ENCODE measurements around the gene PLCL1.

Gene PLCL1

GRCh38 chr2:198052741-198053140, 248.3 kb downstream of the PLCL1 start:
- Histone ChIP-seq H3K36me3 (ENCODE audit: control insufficient read depth in 1 of 2, insufficient read depth in 2 of 2, low read length in 2 of 2) (no peaks in the 10 kb centered on the region), H3K27me3 (ENCODE audit: low read depth, low read length) (no peaks in the 10 kb centered on the region), H3K27ac (ENCODE audit: low read length) (no peak overlapping the region), H3K4me1 (ENCODE audit: control insufficient read depth in 1 of 2, insufficient read depth in 2 of 2, low read length in 2 of 2) (no peaks in the 10 kb centered on the region), H3K9me3 (ENCODE audit: control insufficient read depth in 1 of 2, low read length in 2 of 2) (no peaks in the 10 kb centered on the region), H3K4me3 (ENCODE audit: low read depth in 1 of 2, low read length in 2 of 2) (no peak overlapping the region)

GRCh38 chr2:198053148-198053547, 248.8 kb downstream of the PLCL1 start:
- no peaks in the 10 kb centered on the region for H3K4me1 ChIP-seq (ENCODE audit: control insufficient read depth in 1 of 2, insufficient read depth in 2 of 2, low read length in 2 of 2)
- H3K36me3 ChIP-seq (ENCODE audit: control insufficient read depth in 1 of 2, insufficient read depth in 2 of 2, low read length in 2 of 2), result no peaks in the 10 kb centered on the region
- H3K4me3 ChIP-seq (ENCODE audit: low read depth in 1 of 2, low read length in 2 of 2), result no peak overlapping the region
- H3K9me3 ChIP-seq (ENCODE audit: control insufficient read depth in 1 of 2, low read length in 2 of 2), result no peaks in the 10 kb centered on the region
- no peak overlapping the region for H3K27ac ChIP-seq (ENCODE audit: low read length)
- H3K27me3 ChIP-seq (ENCODE audit: low read depth, low read length), result no peaks in the 10 kb centered on the region

GRCh38 chr2:198053776-198054175, 249.4 kb downstream of the PLCL1 start:
- no peak overlapping the region for H3K27ac ChIP-seq (ENCODE audit: low read length)
- no peaks in the 10 kb centered on the region for H3K36me3 ChIP-seq (ENCODE audit: control insufficient read depth in 1 of 2, insufficient read depth in 2 of 2, low read length in 2 of 2)
- H3K4me3 ChIP-seq (ENCODE audit: low read depth in 1 of 2, low read length in 2 of 2), result no peak overlapping the region
- no peaks in the 10 kb centered on the region for H3K27me3 ChIP-seq (ENCODE audit: low read depth, low read length)
- no peaks in the 10 kb centered on the region for H3K4me1 ChIP-seq (ENCODE audit: control insufficient read depth in 1 of 2, insufficient read depth in 2 of 2, low read length in 2 of 2)
- no peaks in the 10 kb centered on the region for H3K9me3 ChIP-seq (ENCODE audit: control insufficient read depth in 1 of 2, low read length in 2 of 2)

DNA sequence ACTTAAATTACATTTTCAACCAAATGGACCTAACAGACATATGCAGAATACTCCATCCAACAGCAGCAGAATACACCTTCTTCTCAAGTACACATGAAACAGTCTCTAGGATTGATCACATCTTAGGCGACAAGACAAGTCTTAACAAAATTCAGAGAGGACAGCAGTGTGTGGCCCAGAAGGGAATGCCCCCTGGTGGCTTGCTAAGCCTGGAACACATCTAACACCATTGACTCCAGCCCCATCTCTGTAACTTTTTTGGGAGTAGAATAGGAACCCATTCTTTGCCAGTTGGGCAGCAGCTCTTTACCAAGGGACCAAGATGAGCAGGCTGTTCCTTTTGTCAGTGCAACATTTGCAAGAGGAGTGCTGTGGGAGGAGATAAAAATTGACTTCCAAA, 249.9 kb downstream of the PLCL1 start:
- no peaks in the 10 kb centered on the region for H3K4me1 ChIP-seq (ENCODE audit: control insufficient read depth in 1 of 2, insufficient read depth in 2 of 2, low read length in 2 of 2)
- H3K27me3 ChIP-seq (ENCODE audit: low read depth, low read length), result no peaks in the 10 kb centered on the region
- H3K27ac ChIP-seq (ENCODE audit: low read length), result no peak overlapping the region
- H3K4me3 ChIP-seq (ENCODE audit: low read depth in 1 of 2, low read length in 2 of 2), result no peak overlapping the region
- no peaks in the 10 kb centered on the region for H3K9me3 ChIP-seq (ENCODE audit: control insufficient read depth in 1 of 2, low read length in 2 of 2)
- H3K36me3 ChIP-seq (ENCODE audit: control insufficient read depth in 1 of 2, insufficient read depth in 2 of 2, low read length in 2 of 2), result no peaks in the 10 kb centered on the region

DNA sequence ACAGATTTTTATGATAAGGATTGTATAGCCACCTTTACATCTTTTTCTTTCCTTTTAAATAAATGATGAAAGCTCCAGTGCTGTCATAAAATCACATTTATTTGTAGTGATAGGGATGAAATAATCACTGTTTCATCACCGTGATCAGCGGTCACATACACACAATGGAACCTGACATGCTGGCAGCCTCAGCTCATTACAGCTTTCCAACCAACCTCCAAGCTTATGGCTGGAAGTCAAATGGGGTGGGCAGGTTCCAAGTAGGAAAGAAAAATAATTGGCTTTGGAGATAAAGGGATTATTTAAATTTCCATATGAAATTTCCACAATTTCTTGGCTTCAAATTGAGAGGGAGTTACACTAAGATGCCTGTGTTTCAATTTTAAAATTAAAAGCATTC, 251.3 kb downstream of the PLCL1 start:
- Histone ChIP-seq H3K27ac (ENCODE audit: low read length) (no peak overlapping the region), H3K27me3 (ENCODE audit: low read depth, low read length) (no peaks in the 10 kb centered on the region), H3K9me3 (ENCODE audit: control insufficient read depth in 1 of 2, low read length in 2 of 2) (no peaks in the 10 kb centered on the region), H3K4me1 (ENCODE audit: control insufficient read depth in 1 of 2, insufficient read depth in 2 of 2, low read length in 2 of 2) (no peaks in the 10 kb centered on the region), H3K36me3 (ENCODE audit: control insufficient read depth in 1 of 2, insufficient read depth in 2 of 2, low read length in 2 of 2) (no peaks in the 10 kb centered on the region), H3K4me3 (ENCODE audit: low read depth in 1 of 2, low read length in 2 of 2) (no peak overlapping the region)

- Histone ChIP-seq H3K27ac (ENCODE audit: low read length) (no peak overlapping the region), H3K9me3 (ENCODE audit: control insufficient read depth in 1 of 2, low read length in 2 of 2) (no peaks in the 10 kb centered on the region)
Observed at GRCh38 chr2:198056836-198057235, 252.4 kb downstream of the PLCL1 start.

DNA sequence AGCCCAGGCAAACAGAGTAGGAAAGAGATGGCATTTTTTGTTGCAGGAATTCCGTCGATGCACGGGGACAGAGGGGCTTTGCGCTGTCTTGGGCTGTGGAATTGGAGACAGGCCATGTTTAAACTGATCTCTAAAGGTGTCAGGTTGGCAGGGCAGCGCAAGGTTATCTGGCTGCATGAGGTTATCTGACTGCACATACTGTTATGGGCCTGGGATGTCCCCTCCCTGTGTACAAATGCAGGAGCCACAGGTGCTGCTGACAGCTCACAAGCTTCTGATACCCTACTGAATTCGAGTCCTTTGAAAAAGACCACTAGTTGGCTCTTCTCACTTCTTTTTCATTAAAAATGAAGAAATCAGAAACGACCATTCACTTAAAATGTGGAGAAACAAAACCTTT, 255.4 kb downstream of the PLCL1 start:
- Histone ChIP-seq H3K36me3 (ENCODE audit: control insufficient read depth in 1 of 2, insufficient read depth in 2 of 2, low read length in 2 of 2) (no peaks in the 10 kb centered on the region), H3K27ac (ENCODE audit: low read length) (no peak overlapping the region), H3K9me3 (ENCODE audit: control insufficient read depth in 1 of 2, low read length in 2 of 2) (no peaks in the 10 kb centered on the region), H3K4me1 (ENCODE audit: control insufficient read depth in 1 of 2, insufficient read depth in 2 of 2, low read length in 2 of 2) (peaks cover 0 to 9% of the 10 kb centered on the region in 2 donors), H3K4me3 (ENCODE audit: low read depth in 1 of 2, low read length in 2 of 2) (no peak overlapping the region), H3K27me3 (ENCODE audit: low read depth, low read length) (no peaks in the 10 kb centered on the region)

More at GRCh38 chr2:198056836-198057235, 252.4 kb downstream of the PLCL1 start:
- H3K27me3 ChIP-seq (ENCODE audit: low read depth, low read length), result no peaks in the 10 kb centered on the region
- H3K4me3 ChIP-seq (ENCODE audit: low read depth in 1 of 2, low read length in 2 of 2), result no peak overlapping the region
- H3K36me3 ChIP-seq (ENCODE audit: control insufficient read depth in 1 of 2, insufficient read depth in 2 of 2, low read length in 2 of 2), result no peaks in the 10 kb centered on the region
- H3K4me1 ChIP-seq (ENCODE audit: control insufficient read depth in 1 of 2, insufficient read depth in 2 of 2, low read length in 2 of 2), result no peaks in the 10 kb centered on the region

- H3K9me3 ChIP-seq (ENCODE audit: control insufficient read depth in 1 of 2, low read length in 2 of 2), result no peaks in the 10 kb centered on the region
- no peaks in the 10 kb centered on the region for H3K36me3 ChIP-seq (ENCODE audit: control insufficient read depth in 1 of 2, insufficient read depth in 2 of 2, low read length in 2 of 2)
- H3K4me1 ChIP-seq (ENCODE audit: control insufficient read depth in 1 of 2, insufficient read depth in 2 of 2, low read length in 2 of 2), result peaks cover 0 to 9% of the 10 kb centered on the region in 2 donors
- H3K27me3 ChIP-seq (ENCODE audit: low read depth, low read length), result no peaks in the 10 kb centered on the region
- no peak overlapping the region for H3K4me3 ChIP-seq (ENCODE audit: low read depth in 1 of 2, low read length in 2 of 2)
- H3K27ac ChIP-seq (ENCODE audit: low read length), result no peak overlapping the region
Observed at GRCh38 chr2:198060277-198060676, 255.9 kb downstream of the PLCL1 start.

DNA sequence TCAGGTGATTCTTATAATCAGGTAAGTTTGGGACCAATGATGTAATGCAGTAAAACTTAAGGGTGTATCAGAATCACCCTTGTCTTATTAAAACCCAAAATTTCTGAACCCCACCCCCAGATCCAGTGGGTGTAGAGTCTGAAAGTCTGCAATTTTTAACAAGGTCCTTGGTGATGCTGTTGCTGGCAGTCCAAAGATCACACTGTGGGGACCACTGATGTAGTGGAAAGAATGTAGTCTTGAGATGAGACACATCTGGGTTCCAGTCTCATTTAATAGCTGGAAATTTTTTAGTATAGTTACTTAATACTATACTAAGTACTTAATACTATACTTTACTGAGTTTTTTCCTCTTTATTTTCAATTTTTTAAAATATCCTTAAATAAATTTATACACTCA, 258.4 kb downstream of the PLCL1 start:
- H3K4me3 ChIP-seq (ENCODE audit: low read depth in 1 of 2, low read length in 2 of 2), result no peak overlapping the region
- no peaks in the 10 kb centered on the region for H3K27me3 ChIP-seq (ENCODE audit: low read depth, low read length)
- H3K36me3 ChIP-seq (ENCODE audit: control insufficient read depth in 1 of 2, insufficient read depth in 2 of 2, low read length in 2 of 2), result no peaks in the 10 kb centered on the region
- H3K27ac ChIP-seq (ENCODE audit: low read length), result no peak overlapping the region
- peaks cover 0 to 9% of the 10 kb centered on the region in 2 donors for H3K4me1 ChIP-seq (ENCODE audit: control insufficient read depth in 1 of 2, insufficient read depth in 2 of 2, low read length in 2 of 2)
- H3K9me3 ChIP-seq (ENCODE audit: control insufficient read depth in 1 of 2, low read length in 2 of 2), result no peaks in the 10 kb centered on the region

GRCh38 chr2:198063242-198063641, 258.8 kb downstream of the PLCL1 start:
- Histone ChIP-seq H3K36me3 (ENCODE audit: control insufficient read depth in 1 of 2, insufficient read depth in 2 of 2, low read length in 2 of 2) (no peaks in the 10 kb centered on the region), H3K27ac (ENCODE audit: low read length) (no peak overlapping the region), H3K4me1 (ENCODE audit: control insufficient read depth in 1 of 2, insufficient read depth in 2 of 2, low read length in 2 of 2) (peaks cover 0 to 9% of the 10 kb centered on the region in 2 donors), H3K27me3 (ENCODE audit: low read depth, low read length) (no peaks in the 10 kb centered on the region), H3K4me3 (ENCODE audit: low read depth in 1 of 2, low read length in 2 of 2) (no peak overlapping the region), H3K9me3 (ENCODE audit: control insufficient read depth in 1 of 2, low read length in 2 of 2) (no peaks in the 10 kb centered on the region)

DNA sequence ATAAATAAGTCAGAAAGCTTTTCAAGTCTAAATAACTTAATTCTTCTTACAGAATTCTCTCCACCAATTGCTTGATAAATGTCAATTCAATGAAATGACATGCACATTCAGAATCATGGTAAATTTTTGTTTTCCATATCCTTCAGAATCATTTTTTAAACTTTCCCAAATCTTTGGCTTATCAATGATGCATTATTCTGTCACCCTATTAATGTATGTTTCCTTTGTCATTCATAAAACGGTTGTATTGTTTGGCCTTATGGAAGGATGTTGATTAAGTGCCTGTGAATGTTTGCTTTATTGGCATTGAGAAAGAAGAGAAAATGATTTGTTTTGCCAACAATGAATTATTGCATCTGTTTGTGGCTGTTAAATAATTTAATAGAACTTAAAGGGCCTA, 260.9 kb downstream of the PLCL1 start:
- H3K27ac ChIP-seq (ENCODE audit: low read length), result no peak overlapping the region

GRCh38 chr2:198066597-198066996, 262.2 kb downstream of the PLCL1 start:
- no peak overlapping the region for H3K4me3 ChIP-seq (ENCODE audit: low read depth in 1 of 2, low read length in 2 of 2)
- H3K36me3 ChIP-seq (ENCODE audit: control insufficient read depth in 1 of 2, insufficient read depth in 2 of 2, low read length in 2 of 2), result no peaks in the 10 kb centered on the region
- H3K4me1 ChIP-seq (ENCODE audit: control insufficient read depth in 1 of 2, insufficient read depth in 2 of 2, low read length in 2 of 2), result peaks cover 0 to 9% of the 10 kb centered on the region in 2 donors
- H3K27me3 ChIP-seq (ENCODE audit: low read depth, low read length), result no peaks in the 10 kb centered on the region
- H3K9me3 ChIP-seq (ENCODE audit: control insufficient read depth in 1 of 2, low read length in 2 of 2), result no peaks in the 10 kb centered on the region
- H3K27ac ChIP-seq (ENCODE audit: low read length), result no peak overlapping the region

More for the DNA sequence above, 260.9 kb downstream of the PLCL1 start:
- H3K36me3 ChIP-seq (ENCODE audit: control insufficient read depth in 1 of 2, insufficient read depth in 2 of 2, low read length in 2 of 2), result no peaks in the 10 kb centered on the region
- no peak overlapping the region for H3K4me3 ChIP-seq (ENCODE audit: low read depth in 1 of 2, low read length in 2 of 2)
- H3K27me3 ChIP-seq (ENCODE audit: low read depth, low read length), result no peaks in the 10 kb centered on the region
- H3K9me3 ChIP-seq (ENCODE audit: control insufficient read depth in 1 of 2, low read length in 2 of 2), result no peaks in the 10 kb centered on the region
- H3K4me1 ChIP-seq (ENCODE audit: control insufficient read depth in 1 of 2, insufficient read depth in 2 of 2, low read length in 2 of 2), result peaks cover 0 to 9% of the 10 kb centered on the region in 2 donors
